Ureter (tissue), 1 donor: ENCODE measurements around the gene ZNF473. TPM values are rescaled to one million over a fixed set of nuclear protein-coding genes. Genes with fewer than 3 reads are reported as not detected.
A peak's percentile ranks its signal among the peaks of the same experiment; 100 is the strongest.

Experiments used
- DNase-seq: peaks from one replicate; pipeline ENCODE4 v3.0.0-alpha.2; 2020; ENCODE audit warnings: low spot score
- total RNA-seq: library from RNA; stranded (reverse); gene quantifications from one replicate; pipeline ENCODE4 v1.2.4, GENCODE V29; 2023
- donor health status: DM: yes; HTN: yes; CAD: no.

ZNF473 gene
- total RNA-seq, 1 donor from 2014 or later: 12.0 TPM

GRCh38 chr19:50003254-50003788 is 22.5 kb upstream of the ZNF473 start:
- DNase-seq: no peak

- peak; percentile 74 for DNase-seq
Measured at GRCh38 chr19:50003810-50004419, 21.9 kb upstream of the ZNF473 start.

- no peak for DNase-seq
Measured at GRCh38 chr19:50005428-50005827, 20.4 kb upstream of the ZNF473 start.

- DNase-seq: no peak
Measured at GRCh38 chr19:50007170-50007569, 18.6 kb upstream of the ZNF473 start.

GRCh38 chr19:50007947-50008346 is 17.9 kb upstream of the ZNF473 start:
- DNase-seq: no peak

GRCh38 chr19:50008532-50008931 is 17.3 kb upstream of the ZNF473 start:
- DNase-seq: no peak

GRCh38 chr19:50016225-50016807 is 9.5 kb upstream of the ZNF473 start:
- no peak for DNase-seq

- no peak for DNase-seq
Measured at GRCh38 chr19:50020481-50020880, 5.3 kb upstream of the ZNF473 start.

- no peak for DNase-seq
Measured at GRCh38 chr19:50022823-50023222, 3.0 kb upstream of the ZNF473 start.

GRCh38 chr19:50024719-50025021 is 1.1 kb upstream of the ZNF473 start:
- no peak for DNase-seq

GRCh38 chr19:50025022-50025793 is 597 bp upstream of the ZNF473 start, which contains the start of gene VRK3:
Gene VRK3 (minus strand): TSS chr19:50025372. CDS start chr19:50016162, 9,210 bp downstream.
- peak; percentile 100 for DNase-seq

GRCh38 chr19:50026550-50026906 is 723 bp downstream of the ZNF473 start:
- no peak for DNase-seq

- DNase-seq: no peak
Measured at GRCh38 chr19:50030225-50030624, 4.4 kb downstream of the ZNF473 start.

- no peak for DNase-seq
Measured at GRCh38 chr19:50030937-50031336, 5.1 kb downstream of the ZNF473 start.

GRCh38 chr19:50036908-50037307 is 11.1 kb downstream of the ZNF473 start:
- DNase-seq: no peak

GRCh38 chr19:50039968-50040367 is 14.2 kb downstream of the ZNF473 start:
- no peak for DNase-seq

GRCh38 chr19:50040967-50041366 is 15.2 kb downstream of the ZNF473 start:
- DNase-seq: no peak

- DNase-seq: no peak
Measured at GRCh38 chr19:50042363-50043024, 16.7 kb downstream of the ZNF473 start.

- DNase-seq: no peak
Measured at GRCh38 chr19:50043967-50044366, 18.2 kb downstream of the ZNF473 start.

GRCh38 chr19:50044922-50045321 is 19.1 kb downstream of the ZNF473 start:
- DNase-seq: no peak

GRCh38 chr19:50046649-50047503 is 21.1 kb downstream of the ZNF473 start:
- peak; percentile 57 for DNase-seq
